Measurements from ENCODE around the gene CXorf58. TPM values are rescaled to one million over a fixed set of nuclear protein-coding genes. Genes with fewer than 3 reads are reported as not detected.
A peak's percentile ranks its signal among the peaks of the same experiment; 100 is the strongest.

The CXorf58 gene
- total and polyA plus RNA-seq, 4 donors: 0.12 to 0.15 (median 0.15) TPM; not detected in 1

DNA sequence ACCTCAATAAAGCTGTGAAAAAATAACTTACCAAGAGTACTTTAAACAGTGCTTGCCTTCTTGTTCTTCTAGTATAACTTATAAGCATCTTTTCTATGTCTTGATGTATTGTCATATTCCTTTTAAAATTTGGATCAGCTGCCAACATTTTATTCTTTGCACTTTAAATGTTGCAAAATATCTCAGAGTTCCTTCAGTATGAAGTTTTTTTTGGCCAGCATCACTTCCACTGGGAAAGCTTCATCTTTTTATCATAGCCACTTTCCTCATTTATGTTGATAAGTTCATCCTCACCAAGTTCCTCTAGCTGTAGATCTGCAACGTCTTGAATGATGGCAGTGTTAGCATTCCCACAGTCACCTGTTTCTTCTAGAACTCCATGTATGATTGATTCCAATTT lies 24.2 kb downstream of the CXorf58 start:
- Histone ChIP-seq H3K27ac (ENCODE audit: low read depth in 1 of 2, low read length in 1 of 2) (no peak overlapping the region), H3K36me3 (ENCODE audit: control insufficient read depth in 4 of 4, insufficient read depth in 4 of 4, low read length in 4 of 4) (no peaks in the 10 kb centered on the region), H3K27me3 (ENCODE audit: control insufficient read depth in 3 of 3, insufficient read depth in 3 of 3, low read length in 2 of 3) (peaks cover 0 to 28% (median 13%) of the 10 kb centered on the region in 3 donors), H3K9me3 (ENCODE audit: control insufficient read depth in 4 of 4, insufficient read depth in 3 of 4, low read length in 3 of 4) (no peaks in the 10 kb centered on the region), H3K9ac (ENCODE audit: insufficient read depth in 1 of 2, low read length in 2 of 2) (no peak overlapping the region), H3K4me3 (no peak overlapping the region), H3K4me1 (ENCODE audit: control insufficient read depth in 5 of 5, insufficient read depth in 5 of 5, low read length in 5 of 5) (no peaks in the 10 kb centered on the region)
- WGBS, 2 donors: 33 to 35% methylated on average over 1 of the region's 1 CpG
- no peak for TF ChIP-seq CTCF (IDR thresholded peaks at IDR 0.05; ENCODE audit: control extremely low read depth, extremely low read depth)
- DNase-seq (peak in 2 of 3 donors; percentile 17 to 39), ATAC-seq (ENCODE audit: insufficient read depth, low FRiP score) (no peak)

GRCh38 chrX:23935106-23935505 lies 27.3 kb downstream of the CXorf58 start:
- no peak for DNase-seq
- WGBS, 2 donors: 92 to 96% methylated on average over 11 of the region's 11 CpGs
- H3K27ac ChIP-seq (ENCODE audit: low read depth in 1 of 2, low read length in 1 of 2): no peak overlapping the region
- TF ChIP-seq CTCF (IDR thresholded peaks at IDR 0.05; ENCODE audit: control extremely low read depth, extremely low read depth): no peak
- no peak for ATAC-seq (ENCODE audit: insufficient read depth, low FRiP score)
- H3K36me3 ChIP-seq (ENCODE audit: control insufficient read depth in 4 of 4, insufficient read depth in 4 of 4, low read length in 4 of 4): no peaks in the 10 kb centered on the region
- H3K4me1 ChIP-seq (ENCODE audit: control insufficient read depth in 5 of 5, insufficient read depth in 5 of 5, low read length in 5 of 5): no peaks in the 10 kb centered on the region
- no peak overlapping the region for H3K9ac ChIP-seq (ENCODE audit: insufficient read depth in 1 of 2, low read length in 2 of 2)
- no peak overlapping the region for H3K4me3 ChIP-seq
- peaks cover 0 to 39% (median 13%) of the 10 kb centered on the region in 3 donors for H3K27me3 ChIP-seq (ENCODE audit: control insufficient read depth in 3 of 3, insufficient read depth in 3 of 3, low read length in 2 of 3)
- H3K9me3 ChIP-seq (ENCODE audit: control insufficient read depth in 4 of 4, insufficient read depth in 3 of 4, low read length in 3 of 4): no peaks in the 10 kb centered on the region

- no peaks in the 10 kb centered on the region for H3K4me1 ChIP-seq (ENCODE audit: control insufficient read depth in 5 of 5, insufficient read depth in 5 of 5, low read length in 5 of 5)
- ATAC-seq (ENCODE audit: insufficient read depth, low FRiP score): no peak
- H3K36me3 ChIP-seq (ENCODE audit: control insufficient read depth in 4 of 4, insufficient read depth in 4 of 4, low read length in 4 of 4): no peaks in the 10 kb centered on the region
- no peaks in the 10 kb centered on the region for H3K9me3 ChIP-seq (ENCODE audit: control insufficient read depth in 4 of 4, insufficient read depth in 3 of 4, low read length in 3 of 4)
- H3K4me3 ChIP-seq: no peak overlapping the region
- WGBS, 2 donors: 20 to 67% methylated on average over 1 of the region's 1 CpG
- no peak overlapping the region for H3K9ac ChIP-seq (ENCODE audit: insufficient read depth in 1 of 2, low read length in 2 of 2)
- H3K27ac ChIP-seq (ENCODE audit: low read depth in 1 of 2, low read length in 1 of 2): no peak overlapping the region
- no peak for DNase-seq
- no peak for TF ChIP-seq CTCF (IDR thresholded peaks at IDR 0.05; ENCODE audit: control extremely low read depth, extremely low read depth)
- H3K27me3 ChIP-seq (ENCODE audit: control insufficient read depth in 3 of 3, insufficient read depth in 3 of 3, low read length in 2 of 3): peaks cover 0 to 42% (median 13%) of the 10 kb centered on the region in 3 donors
Observed at GRCh38 chrX:23936180-23936579, 28.4 kb downstream of the CXorf58 start.

DNA sequence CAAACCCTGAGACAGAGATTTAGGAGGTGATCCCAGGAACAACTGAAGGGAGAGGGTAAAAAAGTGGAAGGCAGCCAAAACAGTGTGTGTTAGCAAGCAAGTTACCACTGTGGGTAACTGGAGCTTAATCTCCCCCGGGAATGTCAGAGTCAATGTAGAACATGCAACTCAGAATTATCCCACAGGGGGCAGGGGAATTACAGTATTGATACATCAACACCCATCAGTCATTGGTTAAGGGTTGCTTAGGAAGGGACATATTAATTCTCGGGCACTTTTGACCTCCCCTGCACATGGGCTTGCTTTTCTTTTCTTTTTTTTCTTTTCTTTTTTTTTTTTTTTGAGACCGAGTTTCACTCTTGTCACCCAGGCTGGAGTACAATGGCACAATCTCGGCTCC lies 29.3 kb downstream of the CXorf58 start:
- no peaks in the 10 kb centered on the region for H3K9me3 ChIP-seq (ENCODE audit: control insufficient read depth in 4 of 4, insufficient read depth in 3 of 4, low read length in 3 of 4)
- TF ChIP-seq CTCF (IDR thresholded peaks at IDR 0.05; ENCODE audit: control extremely low read depth, extremely low read depth): no peak
- no peak overlapping the region for H3K4me3 ChIP-seq
- DNase-seq: no peak
- H3K36me3 ChIP-seq (ENCODE audit: control insufficient read depth in 4 of 4, insufficient read depth in 4 of 4, low read length in 4 of 4): no peaks in the 10 kb centered on the region
- no peak for ATAC-seq (ENCODE audit: insufficient read depth, low FRiP score)
- 80 to 88% methylated on average over 4 of the region's 4 CpGs for WGBS, 2 donors
- H3K27me3 ChIP-seq (ENCODE audit: control insufficient read depth in 3 of 3, insufficient read depth in 3 of 3, low read length in 2 of 3): peaks cover 0 to 40% (median 13%) of the 10 kb centered on the region in 3 donors
- H3K9ac ChIP-seq (ENCODE audit: insufficient read depth in 1 of 2, low read length in 2 of 2): no peak overlapping the region
- H3K27ac ChIP-seq (ENCODE audit: low read depth in 1 of 2, low read length in 1 of 2): no peak overlapping the region
- H3K4me1 ChIP-seq (ENCODE audit: control insufficient read depth in 5 of 5, insufficient read depth in 5 of 5, low read length in 5 of 5): no peaks in the 10 kb centered on the region

Measured in lung (tissue), 12 donors.